Measurements from ENCODE around the gene ASIC1.

The ASIC1 gene

DNA sequence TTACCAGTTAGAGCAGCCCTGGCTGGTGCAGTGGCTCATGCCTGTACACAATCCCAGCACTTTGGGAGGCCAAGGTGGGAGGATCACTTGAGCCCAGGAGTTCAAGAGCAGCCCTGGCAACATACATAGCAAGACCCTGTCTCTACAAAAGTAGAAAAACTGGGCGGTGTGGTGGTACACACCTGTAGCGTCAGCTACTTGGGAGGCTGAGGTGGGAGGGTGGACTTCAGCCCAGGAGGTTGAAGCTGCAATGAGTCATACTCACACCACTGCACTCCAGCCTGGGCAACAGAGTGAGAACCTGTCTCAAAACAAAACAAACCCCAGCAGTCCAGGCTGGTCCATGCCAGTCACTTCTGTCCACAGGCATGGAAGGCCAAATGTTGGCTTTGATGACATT, 62.0 kb downstream of the ASIC1 start:
- H3K4me3 ChIP-seq (replicated peaks in 1 of 2; ENCODE audit: low read depth in 2 of 2, low read length in 2 of 2): no peak overlapping the region
- TF ChIP-seq, protein P1, sequence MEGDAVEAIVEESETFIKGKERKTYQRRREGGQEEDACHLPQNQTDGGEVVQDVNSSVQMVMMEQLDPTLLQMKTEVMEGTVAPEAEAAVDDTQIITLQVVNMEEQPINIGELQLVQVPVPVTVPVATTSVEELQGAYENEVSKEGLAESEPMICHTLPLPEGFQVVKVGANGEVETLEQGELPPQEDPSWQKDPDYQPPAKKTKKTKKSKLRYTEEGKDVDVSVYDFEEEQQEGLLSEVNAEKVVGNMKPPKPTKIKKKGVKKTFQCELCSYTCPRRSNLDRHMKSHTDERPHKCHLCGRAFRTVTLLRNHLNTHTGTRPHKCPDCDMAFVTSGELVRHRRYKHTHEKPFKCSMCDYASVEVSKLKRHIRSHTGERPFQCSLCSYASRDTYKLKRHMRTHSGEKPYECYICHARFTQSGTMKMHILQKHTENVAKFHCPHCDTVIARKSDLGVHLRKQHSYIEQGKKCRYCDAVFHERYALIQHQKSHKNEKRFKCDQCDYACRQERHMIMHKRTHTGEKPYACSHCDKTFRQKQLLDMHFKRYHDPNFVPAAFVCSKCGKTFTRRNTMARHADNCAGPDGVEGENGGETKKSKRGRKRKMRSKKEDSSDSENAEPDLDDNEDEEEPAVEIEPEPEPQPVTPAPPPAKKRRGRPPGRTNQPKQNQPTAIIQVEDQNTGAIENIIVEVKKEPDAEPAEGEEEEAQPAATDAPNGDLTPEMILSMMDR (IDR thresholded peaks at IDR 0.05; ENCODE audit: low read depth, low read length): no peak
- DNase-seq (ENCODE audit: low read depth in 2 of 2): no peak

DNA sequence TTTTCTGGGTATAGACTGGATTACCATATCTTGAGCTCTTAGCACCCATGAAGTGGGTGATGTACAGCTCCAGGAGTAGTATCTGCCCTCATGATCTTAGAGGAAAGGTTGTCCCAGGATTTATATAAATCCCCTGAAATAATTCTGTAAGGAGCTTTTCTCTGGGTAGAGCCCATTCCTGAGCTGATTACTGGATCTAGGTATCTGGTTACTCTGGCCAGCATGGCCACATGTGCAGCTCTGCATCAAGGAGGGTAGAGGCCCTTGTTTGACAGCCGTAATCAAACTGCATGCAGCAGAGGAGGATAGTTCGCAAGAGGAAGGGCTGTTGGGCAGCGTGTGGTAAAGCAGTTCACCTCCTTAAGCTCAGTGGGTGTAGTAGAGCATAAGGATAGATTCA, 63.1 kb downstream of the ASIC1 start:
- no peak overlapping the region for H3K4me3 ChIP-seq (replicated peaks in 1 of 2; ENCODE audit: low read depth in 2 of 2, low read length in 2 of 2)
- TF ChIP-seq, protein P1 (IDR thresholded peaks at IDR 0.05; ENCODE audit: low read depth, low read length): no peak
- no peak for DNase-seq (ENCODE audit: low read depth in 2 of 2)

DNA sequence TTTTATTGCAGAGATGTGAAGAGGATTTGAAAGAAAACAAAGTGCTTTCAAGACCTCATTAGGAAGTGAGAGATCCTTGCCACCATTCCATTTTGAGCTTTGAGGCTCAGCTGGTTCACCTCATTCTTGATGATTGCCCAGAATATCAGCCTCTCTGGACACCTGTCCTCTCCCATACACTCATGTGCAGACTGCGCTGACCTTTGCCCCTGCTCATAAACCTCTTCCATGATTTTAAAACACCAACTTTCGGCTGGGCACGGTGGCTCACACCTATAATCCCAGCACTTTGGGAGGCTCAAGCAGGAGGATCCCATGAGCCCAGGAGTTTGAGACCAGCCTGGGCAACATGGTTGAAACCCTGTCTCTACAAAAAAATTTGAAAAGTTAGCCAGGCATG, 63.6 kb downstream of the ASIC1 start:
- no peak overlapping the region for H3K4me3 ChIP-seq (replicated peaks in 1 of 2; ENCODE audit: low read depth in 2 of 2, low read length in 2 of 2)
- no peak for DNase-seq (ENCODE audit: low read depth in 2 of 2)
- TF ChIP-seq, protein P1 (IDR thresholded peaks at IDR 0.05; ENCODE audit: low read depth, low read length): no peak

DNA sequence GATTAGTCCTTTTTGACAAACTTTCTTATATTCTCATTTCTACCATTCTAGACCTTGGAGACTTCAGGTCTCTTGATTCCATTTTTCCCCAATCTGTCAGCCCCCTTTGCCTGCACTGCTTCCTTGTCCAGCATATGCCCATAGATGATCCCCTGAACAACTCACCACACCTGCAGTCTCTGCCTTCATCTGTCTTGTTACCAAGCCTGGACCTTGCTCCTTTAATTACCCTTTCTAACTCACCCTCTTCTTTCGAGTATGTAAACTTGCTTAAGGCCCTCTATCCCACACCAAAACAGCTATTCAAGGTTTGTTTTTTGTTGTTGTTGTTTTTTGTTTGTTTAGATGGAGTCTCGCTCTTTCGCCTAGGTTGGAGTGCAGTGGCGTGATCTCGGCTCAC, 64.2 kb downstream of the ASIC1 start:
- no peak for DNase-seq (ENCODE audit: low read depth in 2 of 2)
- TF ChIP-seq, protein P1 (IDR thresholded peaks at IDR 0.05; ENCODE audit: low read depth, low read length): no peak
- no peak overlapping the region for H3K4me3 ChIP-seq (replicated peaks in 1 of 2; ENCODE audit: low read depth in 2 of 2, low read length in 2 of 2)

DNA sequence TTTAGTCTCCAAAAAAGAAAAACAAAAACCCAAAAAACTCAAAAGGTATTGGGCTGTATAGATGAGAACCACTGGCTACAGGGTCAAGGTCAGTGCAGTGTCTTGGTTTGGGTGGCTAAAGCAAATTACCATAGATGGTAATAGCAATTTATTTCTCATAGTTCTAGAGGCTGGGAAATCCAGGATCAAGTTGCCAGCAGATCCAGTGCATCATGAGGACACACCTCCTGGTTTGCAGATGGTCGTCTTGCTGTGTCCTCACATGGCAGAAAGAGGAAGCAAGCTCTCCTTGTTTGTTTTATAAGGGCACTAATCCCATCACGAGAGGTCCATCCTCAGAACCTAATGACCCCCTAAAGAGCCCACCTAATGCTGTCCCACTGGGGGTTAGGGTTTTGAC, 65.8 kb downstream of the ASIC1 start:
- DNase-seq (ENCODE audit: low read depth in 2 of 2): no peak
- H3K4me3 ChIP-seq (replicated peaks in 1 of 2; ENCODE audit: low read depth in 2 of 2, low read length in 2 of 2): no peak overlapping the region
- TF ChIP-seq, protein P1 (IDR thresholded peaks at IDR 0.05; ENCODE audit: low read depth, low read length): no peak

DNA sequence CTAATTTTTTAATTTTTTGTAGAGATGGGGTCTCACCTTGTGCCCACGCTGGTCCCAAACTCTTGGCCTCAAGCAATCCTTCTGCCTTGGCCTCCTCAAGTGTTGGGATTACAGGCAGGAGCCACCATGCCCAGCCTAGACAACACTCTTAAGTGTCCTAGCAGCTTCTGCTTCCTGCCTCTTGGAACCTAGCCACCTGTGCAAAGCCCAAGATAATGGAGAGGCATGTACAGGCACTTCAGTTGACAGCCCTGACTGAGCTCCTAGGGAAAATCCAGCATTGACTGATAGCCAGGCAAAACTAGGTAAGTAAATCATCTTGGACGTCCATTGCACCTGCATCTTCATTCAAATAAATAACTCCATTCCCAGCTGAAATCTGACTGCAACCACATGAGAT, 70.2 kb downstream of the ASIC1 start:
- H3K4me3 ChIP-seq (replicated peaks in 1 of 2; ENCODE audit: low read depth in 2 of 2, low read length in 2 of 2): no peak overlapping the region
- peak in 1 of 2 donors; percentile 10 for DNase-seq (ENCODE audit: low read depth in 2 of 2)
- TF ChIP-seq, protein P1 (IDR thresholded peaks at IDR 0.05; ENCODE audit: low read depth, low read length): no peak

DNA sequence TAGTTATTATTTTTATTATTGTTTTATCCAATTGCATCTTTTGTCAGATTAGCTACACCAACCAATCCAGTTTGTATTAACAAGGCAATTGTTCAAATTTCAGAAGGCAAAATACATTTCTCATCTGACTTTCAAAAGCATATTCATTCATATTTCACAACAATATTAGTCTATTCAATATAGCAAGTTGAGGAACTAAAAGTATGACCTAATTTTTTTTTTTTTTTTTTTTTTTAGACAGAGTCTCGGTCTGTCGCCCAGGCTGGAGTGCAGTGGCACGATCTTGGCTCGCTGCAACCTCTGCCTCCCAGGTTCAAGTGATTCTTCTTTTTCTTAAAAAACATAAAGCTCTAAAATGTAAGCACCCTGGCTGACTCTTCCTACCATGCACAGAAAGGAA, 71.9 kb downstream of the ASIC1 start:
- H3K4me3 ChIP-seq (replicated peaks in 1 of 2; ENCODE audit: low read depth in 2 of 2, low read length in 2 of 2): no peak overlapping the region
- TF ChIP-seq, protein P1 (IDR thresholded peaks at IDR 0.05; ENCODE audit: low read depth, low read length): no peak
- DNase-seq (ENCODE audit: low read depth in 2 of 2): peak in 1 of 2 donors; percentile 19
